Measurements from ENCODE around the gene TUBGCP3. TPM values are rescaled to one million over a fixed set of nuclear protein-coding genes. Genes with fewer than 3 reads are reported as not detected.

Gene TUBGCP3
- total and polyA plus RNA-seq, 9 of the 15 experiments (the other 6 are each of a cell fraction or from before 2014, with no cell fraction given) = 3.0 to 24.8 (median 15.2) TPM

GRCh38 chr13:112586334-112586960 is 1.5 kb downstream of the TUBGCP3 start:
- H3K4me3 ChIP-seq = peak overlapping the region; percentile 97
- peak overlapping the region; percentile 59; the same call in 1 of the 2 replicates for H2AFZ ChIP-seq (ENCODE audit: low read depth, low read length)
- H3K79me2 ChIP-seq (ENCODE audit: control insufficient read depth, insufficient read depth, low read length) = peaks cover 75% of the 10 kb centered on the region
- no peak for TF ChIP-seq UBTF (IDR thresholded peaks at IDR 0.05; ENCODE audit: borderline replicate concordance in 1 of 2, low read depth in 2 of 2, low read length in 2 of 2)
- no peak for TF ChIP-seq THAP12 (CRISPR knock-in tag; IDR thresholded peaks at IDR 0.05)
- TF ChIP-seq ZNF347 (CRISPR knock-in tag; IDR thresholded peaks at IDR 0.05; ENCODE audit: low read depth) = no peak
- no peak for TF ChIP-seq PHF20 (IDR thresholded peaks at IDR 0.05; ENCODE audit: partially characterized antibody)
- no peak for TF ChIP-seq ZNF143 (CRISPR knock-in tag; IDR thresholded peaks at IDR 0.05)
- intact Hi-C loops (cut with micrococcal nuclease) = no loop called here
- peaks cover 22 to 23% of the 10 kb centered on the region in 2 experiments for H3K4me1 ChIP-seq (replicated peaks in 1 of 2; ENCODE audit: control insufficient read depth in 2 of 2, insufficient read depth in 2 of 2, low read length in 2 of 2)
- H3K27me3 ChIP-seq (ENCODE audit: control insufficient read depth in 2 of 2, insufficient read depth in 2 of 2, low read length in 2 of 2) = no peaks in the 10 kb centered on the region
- FAIRE-seq (peak; percentile 52), DNase-seq (ENCODE audit: extremely low read depth in 1 of 4, low spot score in 3 of 4) (peak in 2 of 4 experiments; percentile 11 to 19), ATAC-seq (no peak)
- CTCF ChIA-PET (ENCODE audit: low intra/inter-chr PET ratio) = interaction anchor here (0.7 kb wide), 1 partner anchor 415 kb away, joined by 3 read pairs; no protein-coding TSS in a partner anchor
- H3K4me2 ChIP-seq (ENCODE audit: insufficient read depth, low read length) = peak overlapping the region; percentile 85
- 19% methylated on average over 6 of the region's 6 CpGs for WGBS (ENCODE audit: insufficient coverage, low coverage, missing lambda C conversion rate)
- POLR2A ChIA-PET = no interaction called here
- peaks cover 5% of the 10 kb centered on the region for H3K9me3 ChIP-seq (replicated peaks; ENCODE audit: control insufficient read depth, insufficient read depth, low read depth, low read length)
- in situ Hi-C loops (cut with MboI) = no loop called here
- H4K20me1 ChIP-seq (replicated peaks; ENCODE audit: control insufficient read depth, insufficient read depth, low read length) = peaks cover 9% of the 10 kb centered on the region; the same call in 1 of the 2 replicates
- H3K27ac ChIP-seq (ENCODE audit: extremely low read depth, low read depth, low read length) = peak overlapping the region; percentile 98; the same call in 2 of the 3 replicates
- H3K36me3 ChIP-seq (ENCODE audit: control insufficient read depth, insufficient read depth, low read length) = peaks cover 11% of the 10 kb centered on the region; the same call in 2 of the 3 replicates
- no TSS peak for BruUV-seq (replicated peaks)
- peak overlapping the region in 1 of 2 experiments; percentile 94; a peak in 2 of 4 replicates for H3K9ac ChIP-seq (ENCODE audit: insufficient read depth in 1 of 2, low read depth in 2 of 2, low read length in 2 of 2)
- no peaks in the 10 kb centered on the region for H3K9me1 ChIP-seq (ENCODE audit: control insufficient read depth, insufficient read depth, low read length)
